ENCODE measurements around the gene MLST8.

Gene MLST8

GRCh38 chr16:2213817-2214718 lies 8.8 kb downstream of the MLST8 start:
- in situ Hi-C loops (cut with HindIII; ENCODE audit: low pct_ligation_motif_present, low pct_unique_long_range_greater_than_20kb, low sequenced_read_pairs) = no loop called here
- DNase-seq = peak; percentile 29

- no peak for DNase-seq
- in situ Hi-C loops (cut with HindIII; ENCODE audit: low pct_ligation_motif_present, low pct_unique_long_range_greater_than_20kb, low sequenced_read_pairs) = no loop called here
Measured at GRCh38 chr16:2214719-2214968, 9.4 kb downstream of the MLST8 start, which contains the start of gene PGP. Gene PGP, minus strand, starts transcription at chr16:2214840. Its CDS starts 63 bp downstream, at chr16:2214777.

GRCh38 chr16:2216330-2216729 lies 11.1 kb downstream of the MLST8 start:
- in situ Hi-C loops (cut with HindIII; ENCODE audit: low pct_ligation_motif_present, low pct_unique_long_range_greater_than_20kb, low sequenced_read_pairs) = no loop called here
- no peak for DNase-seq

- DNase-seq = peak; percentile 100
- in situ Hi-C loops (cut with HindIII; ENCODE audit: low pct_ligation_motif_present, low pct_unique_long_range_greater_than_20kb, low sequenced_read_pairs) = no loop called here
Measured at GRCh38 chr16:2223221-2223941, 18.1 kb downstream of the MLST8 start, which contains the start of gene E4F1. Gene E4F1, plus strand, starts transcription at chr16:2223591. Its CDS starts 23 bp downstream, at chr16:2223614.

- in situ Hi-C loops (cut with HindIII; ENCODE audit: low pct_ligation_motif_present, low pct_unique_long_range_greater_than_20kb, low sequenced_read_pairs) = no loop called here
- DNase-seq = peak; percentile 65
Measured at GRCh38 chr16:2223942-2224486, 18.8 kb downstream of the MLST8 start.

- DNase-seq = peak; percentile 60
- in situ Hi-C loops (cut with HindIII; ENCODE audit: low pct_ligation_motif_present, low pct_unique_long_range_greater_than_20kb, low sequenced_read_pairs) = no loop called here
Measured at GRCh38 chr16:2226245-2226793, 21.1 kb downstream of the MLST8 start.

- no peak for DNase-seq
- in situ Hi-C loops (cut with HindIII; ENCODE audit: low pct_ligation_motif_present, low pct_unique_long_range_greater_than_20kb, low sequenced_read_pairs) = no loop called here
Measured at GRCh38 chr16:2226918-2227317, 21.7 kb downstream of the MLST8 start.

- no peak for DNase-seq
- in situ Hi-C loops (cut with HindIII; ENCODE audit: low pct_ligation_motif_present, low pct_unique_long_range_greater_than_20kb, low sequenced_read_pairs) = no loop called here
Measured at GRCh38 chr16:2228161-2228824, 23.0 kb downstream of the MLST8 start.

GRCh38 chr16:2229091-2229490 lies 23.8 kb downstream of the MLST8 start:
- DNase-seq = no peak
- in situ Hi-C loops (cut with HindIII; ENCODE audit: low pct_ligation_motif_present, low pct_unique_long_range_greater_than_20kb, low sequenced_read_pairs) = no loop called here

- in situ Hi-C loops (cut with HindIII; ENCODE audit: low pct_ligation_motif_present, low pct_unique_long_range_greater_than_20kb, low sequenced_read_pairs) = no loop called here
- no peak for DNase-seq
Measured at GRCh38 chr16:2229632-2230250, 24.5 kb downstream of the MLST8 start.

- no peak for DNase-seq
- in situ Hi-C loops (cut with HindIII; ENCODE audit: low pct_ligation_motif_present, low pct_unique_long_range_greater_than_20kb, low sequenced_read_pairs) = no loop called here
Measured at GRCh38 chr16:2230376-2230775, 25.1 kb downstream of the MLST8 start.

- no peak for DNase-seq
- in situ Hi-C loops (cut with HindIII; ENCODE audit: low pct_ligation_motif_present, low pct_unique_long_range_greater_than_20kb, low sequenced_read_pairs) = no loop called here
Measured at GRCh38 chr16:2231016-2231931, 26.0 kb downstream of the MLST8 start.

GRCh38 chr16:2232094-2232990 lies 27.1 kb downstream of the MLST8 start:
- no peak for DNase-seq
- in situ Hi-C loops (cut with HindIII; ENCODE audit: low pct_ligation_motif_present, low pct_unique_long_range_greater_than_20kb, low sequenced_read_pairs) = no loop called here

GRCh38 chr16:2233046-2233775 lies 28.0 kb downstream of the MLST8 start:
- DNase-seq = no peak
- in situ Hi-C loops (cut with HindIII; ENCODE audit: low pct_ligation_motif_present, low pct_unique_long_range_greater_than_20kb, low sequenced_read_pairs) = no loop called here

GRCh38 chr16:2233872-2234812 lies 28.9 kb downstream of the MLST8 start:
- DNase-seq = no peak
- in situ Hi-C loops (cut with HindIII; ENCODE audit: low pct_ligation_motif_present, low pct_unique_long_range_greater_than_20kb, low sequenced_read_pairs) = no loop called here

Measured in ACHN (cell line).